MM.1S (cell line): Measurements from ENCODE around the gene BOLL.

Experiments
- CTCF ChIP-seq: fragments of 300-600 bp; sonication (generic); IDR thresholded peaks from 2 replicates; pipeline ENCODE4 v1.5.1; 2016; ENCODE audit warnings: antibody characterized with exemption, low read length, mixed read lengths
- EZH2 ChIP-seq: fragments of 300-600 bp; sonication (generic); optimal IDR thresholded peaks from 2 replicates; pipeline ENCODE3; 2017; ENCODE audit warnings: low read depth, mild to moderate bottlenecking, antibody characterized with exemption, low read length, mixed read lengths
- EZH2phosphoT487 ChIP-seq: fragments of 300-600 bp; sonication (generic); IDR thresholded peaks from 2 replicates; pipeline ENCODE4 v1.6.1; 2018; ENCODE audit warnings: antibody characterized with exemption, low read length

- TF ChIP-seq CTCF (no peak), EZH2 (no peak), EZH2phosphoT487 (no peak)
These were observed 15.0 kb upstream of the BOLL start for GRCh38 chr2:197800091-197800490.
